GM21515 (cell line): ENCODE measurements around the gene LST1.

Experiments used
- ATAC-seq: cut with Tn5 transposase; IDR thresholded peaks from one replicate; pipeline ENCODE4 v1.9.1; 2021; ENCODE audit not compliant: unreplicated experiment

LST1 gene

DNA sequence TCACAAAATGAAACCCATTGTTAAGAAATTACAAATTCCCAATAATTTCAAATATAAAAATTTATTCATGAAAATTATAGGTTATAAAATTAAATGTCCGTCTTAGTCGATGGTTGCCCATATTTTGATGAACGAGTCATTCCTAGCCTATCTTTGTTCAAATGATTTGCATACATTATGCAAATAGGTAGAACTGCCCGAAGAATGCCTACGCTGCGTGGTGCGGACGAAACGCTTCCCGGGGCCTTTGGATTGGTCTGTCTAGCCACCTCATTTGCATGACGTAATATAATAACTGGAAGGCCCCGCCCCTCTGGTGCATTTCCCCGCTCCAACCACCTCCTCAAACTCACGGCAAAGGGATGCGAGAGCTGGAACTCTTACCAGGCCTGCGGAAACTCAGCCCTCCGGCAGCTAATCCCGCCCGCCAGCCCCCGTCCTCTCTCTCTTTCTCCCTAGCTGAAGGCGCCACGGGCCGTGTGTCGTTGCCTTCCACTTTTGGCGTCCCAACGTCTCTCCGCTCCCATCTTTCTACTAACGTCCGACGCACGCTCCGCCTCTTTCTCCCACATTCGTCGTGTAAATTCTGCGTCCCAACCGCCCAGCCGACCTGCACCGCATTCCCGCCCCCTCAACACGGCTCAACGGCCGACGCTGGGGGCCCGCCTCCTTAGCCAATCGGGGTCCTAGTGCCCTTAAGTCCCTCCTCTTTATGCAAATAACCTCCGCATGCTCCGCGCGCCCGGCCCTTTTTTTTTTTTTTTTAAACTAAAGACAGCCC, 33.9 kb downstream of the LST1 start:
- peak; percentile 79 for ATAC-seq

DNA sequence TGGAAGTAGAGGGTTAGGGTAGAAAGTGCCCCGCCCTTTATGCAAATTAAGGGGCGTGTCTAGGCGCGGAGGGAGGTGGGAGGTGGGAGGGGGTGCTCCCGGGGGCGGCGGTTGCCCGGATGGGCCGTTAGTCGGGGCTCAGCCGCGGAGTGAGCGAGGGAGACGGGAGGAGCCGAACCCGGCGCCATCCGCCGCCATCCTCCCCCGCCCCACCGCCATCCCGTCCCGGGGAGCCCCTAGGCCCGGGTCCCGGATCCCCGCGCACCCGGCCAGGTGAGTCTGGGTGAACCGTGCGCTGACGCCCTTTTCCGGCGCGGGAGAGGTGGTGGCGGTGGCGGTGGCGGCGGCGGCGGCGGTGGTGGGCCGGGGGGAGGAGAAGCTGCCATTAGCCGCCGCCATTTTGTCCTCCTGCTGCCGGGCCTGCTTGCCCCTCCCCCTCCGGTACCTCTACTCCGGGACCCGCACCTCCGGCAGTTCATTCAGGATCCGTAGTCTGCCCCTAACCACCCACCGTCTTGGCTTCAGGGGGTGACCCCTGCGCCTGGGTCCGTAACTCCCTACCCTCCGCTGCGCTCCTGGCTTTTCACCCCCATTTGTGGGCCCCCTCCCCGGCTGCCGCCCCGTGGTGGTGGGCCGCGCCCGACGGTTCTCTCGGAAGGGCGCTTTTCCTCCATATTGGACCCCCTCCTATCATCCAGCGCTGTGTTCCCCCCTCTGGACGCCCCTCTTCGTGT, 34.7 kb downstream of the LST1 start, which contains the start of gene PRRC2A:
PRRC2A (plus strand) TSS at position 130 of the 734 bp plus-strand sequence. CDS start 2,075 bp downstream, outside the sequence.
- peak; percentile 59 for ATAC-seq

DNA sequence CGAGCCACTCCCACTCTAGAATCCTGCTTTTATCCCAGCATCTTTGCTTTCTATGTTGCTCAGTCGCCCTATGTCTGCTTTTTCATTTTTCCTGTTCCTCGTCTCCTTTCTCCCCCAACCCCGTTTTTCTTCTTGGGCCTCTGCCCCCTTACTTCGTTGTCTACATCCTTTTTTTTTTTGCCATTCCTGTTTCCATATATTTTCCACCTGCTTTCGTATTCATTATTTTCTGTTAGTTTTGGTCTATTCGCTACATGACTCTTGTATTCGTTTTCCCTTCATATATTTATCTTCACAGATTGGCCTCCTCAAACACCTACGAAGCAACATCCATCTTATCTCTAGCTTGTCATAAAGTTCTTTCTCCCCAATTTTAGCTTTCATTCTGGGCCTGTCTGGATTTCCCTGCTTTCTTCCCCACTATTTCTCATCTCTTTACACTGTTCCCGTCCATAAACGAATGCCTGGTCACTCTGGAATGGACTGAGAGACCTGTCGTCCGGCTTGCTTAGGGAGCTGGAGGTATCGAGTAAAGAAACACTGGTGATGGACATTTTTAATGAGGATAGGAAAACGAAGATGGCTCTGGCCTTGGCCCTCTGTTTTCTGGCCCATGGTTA, 35.4 kb downstream of the LST1 start:
- ATAC-seq = no peak

DNA sequence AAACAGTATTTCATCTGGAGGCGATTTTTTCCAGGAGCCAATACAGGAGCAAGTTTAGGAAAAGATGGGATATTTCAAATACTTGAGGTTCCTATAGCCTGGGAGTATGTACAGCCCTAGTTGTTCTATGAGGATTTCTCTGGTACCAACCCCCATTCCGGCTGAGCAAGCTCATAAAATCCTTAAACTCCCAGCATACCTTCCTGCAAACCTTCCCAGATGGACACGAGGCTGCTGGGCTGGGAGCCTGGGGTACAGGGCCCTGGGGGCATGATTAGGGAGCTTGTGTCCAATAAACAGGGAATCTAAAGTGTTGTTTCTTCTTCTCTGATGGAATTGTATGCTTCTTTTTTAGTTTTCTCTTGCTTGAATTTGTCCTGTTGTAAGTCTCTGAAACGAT, 35.9 kb downstream of the LST1 start:
- ATAC-seq = no peak

DNA sequence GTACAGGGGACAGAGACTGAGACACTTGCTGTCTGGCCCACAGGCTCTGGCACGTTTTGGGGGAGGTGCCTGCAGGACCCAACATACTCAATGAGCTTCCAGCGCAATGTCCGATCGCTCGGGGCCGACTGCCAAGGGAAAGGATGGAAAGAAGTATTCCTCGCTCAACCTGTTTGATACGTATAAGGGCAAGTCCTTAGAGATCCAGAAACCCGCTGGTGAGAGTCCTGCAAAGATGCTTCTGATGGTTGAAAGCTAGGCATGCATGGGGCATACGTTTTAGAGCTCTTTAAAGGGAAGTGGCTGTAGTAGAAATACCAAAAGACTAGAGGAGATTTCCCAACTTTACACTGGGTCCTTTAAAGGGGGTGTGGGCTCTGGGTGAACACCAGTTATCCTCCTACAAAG, 36.6 kb downstream of the LST1 start:
- no peak for ATAC-seq

DNA sequence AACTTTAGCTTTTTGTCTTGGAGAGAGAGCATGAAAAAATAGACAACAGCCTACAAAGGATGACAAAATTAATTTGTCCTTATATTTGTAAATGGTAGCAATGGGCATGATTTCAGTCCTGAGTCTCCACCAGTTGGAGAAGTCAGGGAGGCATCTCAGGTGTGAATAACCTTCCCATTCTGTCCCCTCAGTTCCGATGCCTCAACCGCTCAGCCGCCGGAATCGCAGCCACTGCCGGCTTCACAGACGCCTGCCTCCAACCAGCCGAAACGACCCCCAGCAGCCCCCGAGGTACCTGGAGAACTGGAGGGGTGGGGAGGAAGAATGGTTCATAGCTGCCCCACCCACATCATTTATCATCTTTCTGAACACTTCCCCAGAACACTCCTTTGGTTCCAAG, 38.0 kb downstream of the LST1 start:
- ATAC-seq = no peak

DNA sequence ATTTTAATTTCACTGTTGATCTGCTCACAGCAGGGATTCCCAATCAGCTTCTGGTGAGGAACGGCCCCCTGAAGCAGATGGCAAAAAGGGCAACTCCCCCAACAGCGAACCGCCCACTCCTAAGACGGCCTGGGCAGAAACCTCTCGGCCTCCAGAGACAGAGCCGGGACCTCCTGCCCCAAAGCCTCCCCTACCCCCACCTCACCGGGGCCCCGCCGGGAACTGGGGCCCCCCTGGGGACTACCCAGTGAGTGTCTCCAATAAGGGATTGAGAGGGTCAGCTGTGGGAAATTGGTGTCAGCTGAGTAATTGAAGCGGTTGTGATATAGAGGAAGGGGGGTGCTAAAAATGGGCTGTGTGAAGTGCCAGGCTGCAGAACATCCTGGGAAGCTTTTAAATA, 40.9 kb downstream of the LST1 start:
- no peak for ATAC-seq

DNA sequence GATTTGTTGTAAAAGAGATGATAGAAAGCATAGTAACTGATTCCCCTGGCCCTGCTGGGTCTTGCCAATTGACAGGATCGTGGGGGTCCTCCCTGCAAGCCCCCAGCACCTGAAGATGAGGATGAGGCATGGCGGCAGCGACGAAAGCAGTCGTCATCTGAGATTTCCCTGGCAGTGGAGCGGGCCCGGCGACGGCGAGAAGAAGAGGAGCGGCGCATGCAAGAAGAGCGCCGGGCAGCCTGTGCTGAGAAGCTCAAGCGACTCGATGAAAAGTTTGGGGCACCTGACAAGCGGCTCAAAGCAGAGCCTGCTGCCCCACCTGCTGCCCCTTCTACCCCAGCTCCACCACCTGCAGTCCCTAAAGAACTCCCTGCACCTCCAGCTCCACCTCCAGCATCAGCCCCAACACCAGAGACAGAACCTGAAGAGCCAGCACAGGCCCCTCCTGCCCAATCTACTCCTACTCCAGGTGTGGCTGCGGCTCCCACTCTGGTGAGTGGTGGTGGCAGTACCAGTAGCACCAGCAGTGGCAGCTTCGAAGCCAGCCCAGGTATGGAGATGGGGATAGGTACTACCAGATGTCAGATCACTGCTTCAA, 41.7 kb downstream of the LST1 start:
- ATAC-seq = no peak

DNA sequence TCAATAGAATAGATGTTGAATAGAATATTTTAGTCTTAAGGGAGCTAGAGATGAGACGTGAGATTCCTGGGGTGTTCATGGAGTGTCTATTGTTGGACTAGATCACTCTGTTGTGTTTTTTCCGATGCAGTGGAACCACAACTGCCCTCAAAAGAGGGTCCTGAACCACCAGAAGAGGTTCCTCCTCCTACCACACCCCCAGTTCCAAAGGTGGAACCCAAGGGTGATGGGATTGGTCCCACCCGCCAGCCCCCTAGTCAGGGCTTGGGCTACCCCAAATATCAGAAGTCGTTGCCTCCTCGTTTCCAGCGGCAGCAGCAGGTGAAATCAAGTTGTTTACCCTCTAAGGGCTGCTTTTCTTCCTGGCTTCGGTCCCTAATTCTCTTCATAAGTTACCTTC, 42.9 kb downstream of the LST1 start:
- no peak for ATAC-seq

DNA sequence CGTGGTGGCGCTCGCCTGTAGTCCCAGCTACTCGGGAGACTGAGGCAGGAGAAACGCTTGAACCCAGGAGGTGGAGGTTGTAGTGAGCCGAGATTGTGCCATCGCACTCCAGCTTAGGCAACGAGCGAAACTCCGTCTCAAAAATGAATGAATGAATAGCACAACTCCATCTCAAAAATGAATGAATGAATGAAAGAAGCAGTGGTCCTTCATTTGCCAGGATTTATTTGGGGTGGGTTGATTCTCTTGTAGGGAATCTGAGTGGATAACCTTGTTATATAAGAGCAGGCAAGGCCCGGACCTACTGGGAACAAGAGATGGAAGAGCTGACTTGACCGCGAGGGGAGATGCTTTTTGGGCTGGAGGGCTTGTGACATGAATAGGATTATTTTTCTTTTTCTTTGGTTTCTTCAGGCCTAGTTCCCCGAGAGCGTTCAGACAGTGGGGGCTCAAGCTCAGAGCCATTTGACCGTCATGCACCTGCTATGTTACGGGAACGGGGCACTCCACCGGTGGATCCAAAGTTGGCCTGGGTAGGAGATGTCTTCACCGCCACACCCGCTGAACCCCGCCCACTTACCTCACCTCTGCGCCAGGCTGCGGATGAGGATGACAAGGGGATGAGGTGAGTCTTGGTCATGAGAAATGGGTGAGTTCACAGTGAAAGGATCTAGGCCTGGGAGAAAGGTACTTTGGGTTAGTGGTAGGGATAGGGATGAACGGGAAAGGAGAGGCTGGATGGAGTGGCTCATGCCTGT, 44.3 kb downstream of the LST1 start:
- ATAC-seq = no peak

DNA sequence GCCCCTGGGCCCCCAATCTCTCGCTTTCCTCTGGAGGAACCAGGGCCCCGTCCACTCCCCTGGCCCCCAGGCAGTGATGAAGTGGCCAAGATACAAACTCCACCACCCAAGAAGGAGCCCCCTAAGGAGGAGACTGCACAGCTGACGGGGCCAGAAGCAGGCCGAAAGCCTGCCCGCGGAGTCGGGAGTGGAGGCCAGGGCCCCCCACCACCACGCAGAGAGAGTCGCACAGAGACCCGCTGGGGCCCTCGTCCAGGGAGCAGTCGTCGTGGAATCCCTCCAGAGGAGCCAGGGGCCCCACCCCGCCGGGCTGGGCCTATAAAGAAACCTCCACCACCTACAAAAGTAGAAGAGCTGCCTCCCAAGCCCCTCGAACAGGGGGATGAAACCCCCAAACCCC, 45.1 kb downstream of the LST1 start:
- ATAC-seq = no peak

DNA sequence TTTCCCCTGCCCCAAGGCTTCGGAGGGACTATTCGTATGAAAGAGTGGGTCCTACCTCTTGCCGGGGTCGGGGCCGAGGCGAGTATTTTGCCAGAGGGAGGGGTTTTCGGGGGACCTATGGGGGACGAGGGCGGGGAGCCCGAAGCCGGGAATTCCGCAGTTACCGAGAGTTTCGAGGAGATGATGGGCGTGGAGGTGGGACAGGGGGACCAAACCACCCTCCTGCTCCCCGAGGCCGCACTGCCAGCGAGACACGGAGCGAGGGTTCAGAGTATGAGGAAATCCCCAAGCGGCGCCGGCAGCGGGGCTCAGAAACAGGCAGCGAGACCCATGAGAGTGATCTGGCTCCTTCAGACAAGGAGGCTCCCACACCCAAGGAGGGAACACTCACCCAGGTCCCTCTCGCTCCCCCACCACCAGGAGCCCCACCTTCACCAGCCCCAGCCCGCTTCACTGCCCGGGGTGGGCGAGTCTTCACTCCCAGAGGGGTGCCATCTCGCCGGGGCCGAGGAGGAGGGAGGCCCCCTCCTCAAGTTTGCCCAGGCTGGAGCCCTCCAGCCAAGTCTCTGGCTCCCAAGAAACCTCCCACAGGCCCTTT, 45.7 kb downstream of the LST1 start:
- no peak for ATAC-seq

DNA sequence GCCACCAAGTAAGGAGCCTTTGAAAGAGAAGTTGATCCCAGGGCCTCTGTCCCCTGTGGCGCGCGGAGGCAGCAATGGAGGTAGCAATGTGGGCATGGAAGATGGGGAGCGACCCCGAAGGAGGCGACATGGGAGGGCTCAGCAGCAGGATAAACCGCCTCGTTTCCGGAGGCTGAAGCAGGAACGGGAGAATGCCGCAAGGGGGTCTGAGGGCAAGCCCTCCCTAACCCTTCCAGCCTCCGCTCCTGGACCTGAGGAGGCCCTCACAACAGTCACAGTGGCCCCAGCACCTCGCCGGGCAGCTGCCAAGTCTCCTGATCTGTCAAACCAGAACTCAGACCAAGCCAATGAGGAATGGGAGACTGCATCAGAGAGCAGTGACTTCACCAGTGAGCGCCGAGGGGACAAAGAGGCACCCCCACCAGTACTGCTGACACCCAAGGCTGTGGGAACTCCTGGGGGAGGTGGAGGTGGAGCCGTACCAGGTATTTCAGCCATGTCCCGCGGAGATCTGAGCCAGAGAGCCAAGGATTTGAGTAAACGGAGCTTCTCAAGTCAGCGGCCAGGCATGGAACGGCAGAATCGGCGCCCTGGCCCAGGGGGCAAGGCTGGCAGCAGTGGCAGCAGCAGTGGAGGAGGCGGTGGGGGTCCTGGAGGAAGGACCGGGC, 46.3 kb downstream of the LST1 start:
- no peak for ATAC-seq

DNA sequence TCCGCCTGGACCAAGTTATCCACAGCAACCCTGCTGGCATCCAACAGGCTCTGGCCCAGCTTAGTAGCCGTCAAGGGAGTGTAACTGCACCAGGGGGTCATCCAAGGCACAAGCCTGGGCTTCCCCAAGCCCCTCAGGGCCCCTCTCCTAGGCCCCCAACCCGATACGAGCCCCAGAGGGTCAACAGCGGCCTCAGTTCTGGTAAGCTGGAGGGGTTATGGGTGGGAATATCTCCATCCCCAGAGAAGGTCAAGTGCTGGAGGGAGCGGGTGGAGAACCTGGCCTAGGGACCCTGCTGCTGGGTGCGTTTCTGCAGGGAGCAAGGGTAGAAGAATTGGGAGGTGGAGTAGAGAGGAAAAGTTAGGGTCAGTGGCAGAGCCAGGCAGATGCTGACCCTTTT, 47.4 kb downstream of the LST1 start:
- ATAC-seq = no peak

DNA sequence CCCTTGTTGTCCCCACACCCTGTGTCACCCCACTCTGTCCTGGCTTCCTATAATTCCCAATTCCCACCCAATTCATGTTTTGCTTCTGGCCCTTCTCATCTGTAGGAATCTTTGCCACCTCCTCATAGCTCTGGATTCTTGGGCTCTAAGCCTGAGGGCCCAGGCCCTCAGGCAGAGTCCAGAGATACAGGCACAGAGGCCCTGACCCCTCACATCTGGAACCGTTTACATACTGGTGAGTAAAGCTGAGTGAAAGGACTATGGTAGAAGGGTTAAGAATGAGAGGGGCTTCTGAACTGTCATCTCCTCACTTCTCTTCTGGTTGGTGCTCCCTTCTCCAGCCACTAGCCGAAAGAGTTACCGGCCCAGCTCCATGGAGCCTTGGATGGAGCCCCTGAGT, 48.1 kb downstream of the LST1 start:
- ATAC-seq = no peak

DNA sequence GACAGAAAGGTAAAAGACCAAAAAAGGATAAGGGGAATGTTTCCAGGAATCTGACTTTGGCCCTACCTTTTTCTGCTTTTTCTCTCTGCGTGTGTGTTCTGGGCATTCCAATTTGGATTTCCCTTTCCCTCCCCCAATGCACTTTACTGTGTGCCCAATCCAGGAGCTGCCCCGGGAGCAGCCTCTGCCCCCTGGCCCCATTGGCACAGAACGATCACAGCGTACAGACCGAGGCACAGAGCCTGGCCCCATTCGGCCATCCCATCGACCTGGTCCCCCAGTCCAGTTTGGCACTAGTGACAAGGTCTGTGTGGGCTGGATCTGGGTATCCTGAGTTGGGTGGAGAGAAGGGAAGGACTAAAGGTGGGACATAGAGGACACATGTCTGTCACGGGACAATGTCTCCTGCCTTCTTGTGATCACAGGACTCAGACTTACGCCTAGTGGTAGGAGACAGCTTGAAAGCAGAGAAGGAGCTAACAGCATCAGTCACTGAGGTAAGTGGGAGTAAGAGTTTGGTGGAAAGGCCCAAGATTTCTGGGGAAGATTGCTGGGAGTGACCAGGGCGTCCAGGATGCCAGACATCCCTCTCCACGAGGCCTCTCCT, 49.0 kb downstream of the LST1 start:
- ATAC-seq = no peak

DNA sequence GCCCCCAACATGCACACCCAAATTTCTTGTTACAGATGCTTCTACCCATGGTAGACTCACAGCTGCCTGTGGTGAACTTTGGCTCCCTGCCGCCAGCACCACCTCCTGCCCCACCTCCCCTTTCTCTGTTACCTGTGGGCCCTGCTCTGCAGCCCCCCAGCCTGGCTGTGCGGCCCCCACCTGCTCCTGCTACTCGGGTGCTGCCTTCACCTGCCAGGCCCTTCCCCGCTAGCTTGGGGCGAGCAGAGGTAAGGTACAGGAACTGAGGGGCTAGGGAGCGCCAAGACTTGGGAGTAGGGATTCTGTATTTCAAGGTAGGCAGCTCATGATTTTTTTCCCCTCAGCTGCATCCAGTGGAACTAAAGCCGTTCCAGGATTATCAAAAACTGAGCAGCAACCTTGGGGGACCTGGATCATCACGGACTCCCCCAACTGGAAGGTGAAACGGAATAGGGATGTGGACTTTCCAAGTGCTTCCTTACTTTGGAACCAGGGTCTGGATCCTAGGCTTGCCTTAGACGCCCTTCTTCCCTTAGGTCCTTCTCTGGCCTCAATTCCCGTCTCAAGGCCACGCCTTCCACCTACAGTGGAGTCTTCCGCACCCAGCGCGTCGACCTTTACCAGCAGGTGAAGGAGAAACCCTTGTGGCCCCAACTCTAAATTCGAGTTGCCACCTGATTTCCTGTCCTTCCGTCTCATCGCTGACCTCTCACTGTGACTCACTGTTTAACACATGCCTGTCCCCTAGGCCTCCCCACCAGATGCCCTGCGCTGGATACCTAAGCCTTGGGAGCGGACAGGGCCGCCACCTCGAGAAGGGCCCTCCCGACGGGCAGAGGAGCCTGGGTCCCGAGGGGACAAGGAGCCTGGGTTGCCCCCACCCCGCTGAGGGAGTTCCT, 50.9 kb downstream of the LST1 start:
- no peak for ATAC-seq
